Measurements from ENCODE around the gene LUC7L3.

DNA sequence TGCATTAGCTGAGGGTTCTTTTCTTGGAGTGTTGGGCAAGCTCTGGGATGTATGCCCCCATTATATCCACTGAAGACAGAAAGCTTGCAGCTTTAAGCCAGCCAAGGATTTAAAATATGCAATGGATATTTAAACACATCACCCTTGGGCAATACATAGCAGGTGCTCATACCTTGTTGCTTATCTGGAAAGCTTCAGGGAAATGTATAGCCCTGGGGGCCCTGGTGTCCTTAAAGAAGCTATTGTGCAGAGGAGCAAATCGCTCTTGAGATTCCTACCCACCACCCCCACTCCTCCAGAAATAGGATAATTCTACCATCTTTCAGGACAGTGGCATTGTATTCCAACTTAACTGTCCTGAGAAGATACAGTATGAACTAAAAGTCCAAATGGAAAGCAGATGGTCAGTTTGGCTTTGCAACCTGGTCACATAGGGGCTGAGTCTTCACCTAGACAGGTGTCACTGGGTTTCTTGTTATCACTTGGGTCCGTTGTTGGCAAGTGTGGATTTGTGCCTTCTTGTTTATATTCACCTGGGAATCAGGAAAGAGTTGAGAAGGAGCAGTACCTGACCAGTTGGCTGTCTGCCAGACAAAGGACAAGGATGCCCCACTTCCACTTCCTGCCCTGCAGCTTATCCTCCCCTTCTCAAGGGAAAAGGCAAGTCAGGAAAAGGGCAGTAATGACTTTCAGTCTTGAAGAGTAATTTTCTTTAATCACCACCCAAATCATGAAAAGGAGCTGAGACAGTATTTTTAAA lies 44.5 kb downstream of the LUC7L3 start:
- TF ChIP-seq POLR2AphosphoS5 (IDR thresholded peaks at IDR 0.05) (no peak), POLR2A (IDR thresholded peaks at IDR 0.05) (no peak), EP300 (IDR thresholded peaks at IDR 0.05) (no peak)
- TF ChIP-seq, protein P1, sequence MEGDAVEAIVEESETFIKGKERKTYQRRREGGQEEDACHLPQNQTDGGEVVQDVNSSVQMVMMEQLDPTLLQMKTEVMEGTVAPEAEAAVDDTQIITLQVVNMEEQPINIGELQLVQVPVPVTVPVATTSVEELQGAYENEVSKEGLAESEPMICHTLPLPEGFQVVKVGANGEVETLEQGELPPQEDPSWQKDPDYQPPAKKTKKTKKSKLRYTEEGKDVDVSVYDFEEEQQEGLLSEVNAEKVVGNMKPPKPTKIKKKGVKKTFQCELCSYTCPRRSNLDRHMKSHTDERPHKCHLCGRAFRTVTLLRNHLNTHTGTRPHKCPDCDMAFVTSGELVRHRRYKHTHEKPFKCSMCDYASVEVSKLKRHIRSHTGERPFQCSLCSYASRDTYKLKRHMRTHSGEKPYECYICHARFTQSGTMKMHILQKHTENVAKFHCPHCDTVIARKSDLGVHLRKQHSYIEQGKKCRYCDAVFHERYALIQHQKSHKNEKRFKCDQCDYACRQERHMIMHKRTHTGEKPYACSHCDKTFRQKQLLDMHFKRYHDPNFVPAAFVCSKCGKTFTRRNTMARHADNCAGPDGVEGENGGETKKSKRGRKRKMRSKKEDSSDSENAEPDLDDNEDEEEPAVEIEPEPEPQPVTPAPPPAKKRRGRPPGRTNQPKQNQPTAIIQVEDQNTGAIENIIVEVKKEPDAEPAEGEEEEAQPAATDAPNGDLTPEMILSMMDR (IDR thresholded peaks at IDR 0.05): no peak

Data from stomach (tissue), 4 donors.